Measurements from ENCODE around the gene GNAI1. TPM values are rescaled to one million over a fixed set of nuclear protein-coding genes. Genes with fewer than 3 reads are reported as not detected.

GNAI1 gene
- total RNA-seq, 4 donors from 2014 or later, result 29.4 to 78.5 (median 35.5) TPM

GRCh38 chr7:80253237-80253636, 118.6 kb downstream of the GNAI1 start:
- TF ChIP-seq CTCF (IDR thresholded peaks at IDR 0.05), result no peak
- TF ChIP-seq EP300 (IDR thresholded peaks at IDR 0.05), result no peak
- no peak for TF ChIP-seq POLR2A (IDR thresholded peaks at IDR 0.05)
- Histone ChIP-seq H3K9me3 (no peaks in the 10 kb centered on the region), H3K36me3 (no peaks in the 10 kb centered on the region), H3K4me3 (no peak overlapping the region), H3K27me3 (no peaks in the 10 kb centered on the region), H3K27ac (no peak overlapping the region), H3K4me1 (no peaks in the 10 kb centered on the region)
- WGBS, 2 donors, result 94 to 95% methylated on average over 4 of the region's 4 CpGs
- DNase-seq (ENCODE audit: low spot score in 2 of 2), result no peak

- no peaks in the 10 kb centered on the region for H3K9me3 ChIP-seq
- DNase-seq (ENCODE audit: low spot score in 2 of 2), result no peak
- WGBS, 2 donors, result 84 to 90% methylated on average over 2 of the region's 2 CpGs
- no peaks in the 10 kb centered on the region for H3K36me3 ChIP-seq
- TF ChIP-seq POLR2A (IDR thresholded peaks at IDR 0.05) (no peak), CTCF (IDR thresholded peaks at IDR 0.05) (no peak), EP300 (IDR thresholded peaks at IDR 0.05) (no peak)
- no peaks in the 10 kb centered on the region for H3K27me3 ChIP-seq
- H3K4me1 ChIP-seq, result no peaks in the 10 kb centered on the region
- no peak overlapping the region for H3K27ac ChIP-seq
- no peak overlapping the region for H3K4me3 ChIP-seq
Observed at GRCh38 chr7:80253653-80254052, 119.0 kb downstream of the GNAI1 start.

GRCh38 chr7:80255656-80256055, 121.0 kb downstream of the GNAI1 start:
- no peak for TF ChIP-seq POLR2A (IDR thresholded peaks at IDR 0.05)
- no peak for TF ChIP-seq EP300 (IDR thresholded peaks at IDR 0.05)
- TF ChIP-seq CTCF (IDR thresholded peaks at IDR 0.05), result no peak
- H3K4me3 ChIP-seq, result no peak overlapping the region
- no peak for DNase-seq (ENCODE audit: low spot score in 2 of 2)
- H3K4me1 ChIP-seq, result no peaks in the 10 kb centered on the region
- H3K9me3 ChIP-seq, result no peaks in the 10 kb centered on the region
- WGBS, 2 donors, result 33 to 57% methylated on average over 1 of the region's 1 CpG
- no peaks in the 10 kb centered on the region for H3K27me3 ChIP-seq
- H3K36me3 ChIP-seq, result no peaks in the 10 kb centered on the region
- no peak overlapping the region for H3K27ac ChIP-seq

GRCh38 chr7:80257756-80258155, 123.1 kb downstream of the GNAI1 start:
- Histone ChIP-seq H3K27ac (no peak overlapping the region), H3K4me3 (no peak overlapping the region), H3K36me3 (no peaks in the 10 kb centered on the region), H3K27me3 (no peaks in the 10 kb centered on the region), H3K9me3 (no peaks in the 10 kb centered on the region), H3K4me1 (no peaks in the 10 kb centered on the region)
- TF ChIP-seq EP300 (IDR thresholded peaks at IDR 0.05) (no peak), POLR2A (IDR thresholded peaks at IDR 0.05) (no peak), CTCF (IDR thresholded peaks at IDR 0.05) (no peak)
- WGBS, 2 donors, result 72 to 79% methylated on average over 3 of the region's 3 CpGs
- DNase-seq (ENCODE audit: low spot score in 2 of 2), result no peak

- DNase-seq (ENCODE audit: low spot score in 2 of 2), result no peak
- no peak for TF ChIP-seq POLR2A (IDR thresholded peaks at IDR 0.05)
- TF ChIP-seq CTCF (IDR thresholded peaks at IDR 0.05), result no peak
- TF ChIP-seq EP300 (IDR thresholded peaks at IDR 0.05), result no peak
- Histone ChIP-seq H3K4me3 (no peak overlapping the region), H3K27ac (no peak overlapping the region), H3K4me1 (peaks cover 0 to 7% (median 0%) of the 10 kb centered on the region in 4 donors), H3K9me3 (no peaks in the 10 kb centered on the region), H3K27me3 (no peaks in the 10 kb centered on the region), H3K36me3 (no peaks in the 10 kb centered on the region)
Observed at GRCh38 chr7:80260606-80261005, 126.0 kb downstream of the GNAI1 start.

Data from tibial nerve (tissue), 4 donors.